GM15510 (cell line): Measurements from ENCODE around the gene AFP.

ENCODE experiments used
- POLR2A ChIP-seq: IDR thresholded peaks from 3 replicates; pipeline ENCODE4 v1.6.1; 2011; ENCODE audit warnings: borderline replicate concordance; ENCODE audit not compliant: insufficient read length; ENCODE audit errors: extremely low read depth

The AFP gene

GRCh38 chr4:73409978-73410548, 26.0 kb upstream of the AFP start:
- TF ChIP-seq POLR2A, result no peak

- no peak for TF ChIP-seq POLR2A
Measured at GRCh38 chr4:73410916-73411730, 24.9 kb upstream of the AFP start.

DNA sequence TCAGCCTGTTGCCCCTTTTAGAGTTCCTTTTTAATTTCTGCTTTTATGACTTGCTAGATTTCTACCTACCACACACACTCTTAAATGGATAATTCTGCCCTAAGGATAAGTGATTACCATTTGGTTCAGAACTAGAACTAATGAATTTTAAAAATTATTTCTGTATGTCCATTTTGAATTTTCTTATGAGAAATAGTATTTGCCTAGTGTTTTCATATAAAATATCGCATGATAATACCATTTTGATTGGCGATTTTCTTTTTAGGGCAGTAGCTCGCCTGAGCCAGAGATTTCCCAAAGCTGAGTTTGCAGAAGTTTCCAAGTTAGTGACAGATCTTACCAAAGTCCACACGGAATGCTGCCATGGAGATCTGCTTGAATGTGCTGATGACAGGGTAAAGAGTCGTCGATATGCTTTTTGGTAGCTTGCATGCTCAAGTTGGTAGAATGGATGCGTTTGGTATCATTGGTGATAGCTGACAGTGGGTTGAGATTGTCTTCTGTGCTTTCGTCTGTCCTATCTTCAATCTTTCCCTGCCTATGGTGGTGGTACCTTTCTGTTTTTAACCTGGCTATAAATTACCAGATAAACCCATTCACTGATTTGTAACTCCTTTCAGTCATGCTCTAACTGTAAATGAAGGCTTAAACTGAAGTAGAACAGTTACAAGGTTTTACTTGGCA, 24.1 kb upstream of the AFP start:
- no peak for TF ChIP-seq POLR2A

DNA sequence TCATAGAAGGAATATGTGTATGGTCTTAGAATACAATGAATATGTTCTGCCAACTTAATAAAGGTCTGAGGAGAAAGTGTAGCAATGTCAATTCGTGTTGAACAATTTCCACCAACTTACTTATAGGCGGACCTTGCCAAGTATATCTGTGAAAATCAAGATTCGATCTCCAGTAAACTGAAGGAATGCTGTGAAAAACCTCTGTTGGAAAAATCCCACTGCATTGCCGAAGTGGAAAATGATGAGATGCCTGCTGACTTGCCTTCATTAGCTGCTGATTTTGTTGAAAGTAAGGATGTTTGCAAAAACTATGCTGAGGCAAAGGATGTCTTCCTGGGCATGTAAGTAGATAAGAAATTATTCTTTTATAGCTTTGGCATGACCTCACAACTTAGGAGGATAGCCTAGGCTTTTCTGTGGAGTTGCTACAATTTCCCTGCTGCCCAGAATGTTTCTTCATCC, 22.7 kb upstream of the AFP start:
- TF ChIP-seq POLR2A, result no peak

GRCh38 chr4:73414936-73415271, 21.1 kb upstream of the AFP start:
- TF ChIP-seq POLR2A, result no peak

DNA sequence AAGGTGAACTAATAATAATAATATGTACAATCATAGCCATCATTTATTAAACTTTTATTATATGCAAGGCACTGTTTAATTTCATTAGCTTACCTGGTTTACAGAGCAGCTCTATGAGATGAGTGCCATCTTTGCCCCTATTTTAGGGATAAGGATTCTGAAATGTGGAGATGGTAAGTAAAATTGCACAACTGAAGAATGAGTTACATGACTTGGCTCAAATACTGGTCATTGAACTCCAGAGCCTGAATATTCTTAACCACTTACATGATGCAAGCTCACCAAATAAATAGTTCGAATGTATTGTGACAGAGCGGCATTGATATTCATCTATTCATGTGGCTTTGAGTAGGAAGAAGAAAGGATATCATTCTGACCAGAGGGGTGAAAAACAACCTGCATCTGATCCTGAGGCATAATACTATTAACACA, 20.2 kb upstream of the AFP start:
- TF ChIP-seq POLR2A, result no peak

DNA sequence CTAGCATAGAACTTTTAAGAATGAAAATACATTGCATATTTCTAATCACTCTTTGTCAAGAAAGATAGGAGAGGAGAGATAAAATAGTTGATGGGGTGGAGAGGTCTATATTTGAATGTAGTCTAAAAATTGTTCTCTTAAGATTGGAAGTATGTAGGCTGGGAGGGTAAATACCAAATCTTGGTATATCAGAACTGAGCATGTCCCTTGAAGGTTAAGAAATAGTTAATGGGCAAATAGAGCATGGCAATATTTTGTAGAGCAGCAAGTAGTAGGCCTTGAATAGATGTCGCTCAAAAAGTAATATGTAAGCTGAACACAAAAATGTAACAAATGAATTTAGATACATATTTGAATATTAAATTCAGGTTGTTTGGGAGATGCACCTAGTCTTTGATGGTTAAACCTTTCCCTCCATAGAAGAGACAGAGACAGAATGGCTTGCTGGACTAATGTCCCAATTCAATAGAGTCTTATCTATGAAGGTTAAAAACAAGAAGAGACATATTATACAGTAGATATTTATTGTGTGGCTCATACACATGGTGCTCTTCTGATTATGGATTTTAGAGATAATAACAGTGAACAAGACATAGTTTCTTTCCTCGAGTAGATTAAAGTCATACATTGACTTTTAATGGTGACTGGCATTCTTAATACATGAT, 19.5 kb upstream of the AFP start:
- TF ChIP-seq POLR2A, result no peak

- no peak for TF ChIP-seq POLR2A
Measured at GRCh38 chr4:73417342-73417741, 18.7 kb upstream of the AFP start.

DNA sequence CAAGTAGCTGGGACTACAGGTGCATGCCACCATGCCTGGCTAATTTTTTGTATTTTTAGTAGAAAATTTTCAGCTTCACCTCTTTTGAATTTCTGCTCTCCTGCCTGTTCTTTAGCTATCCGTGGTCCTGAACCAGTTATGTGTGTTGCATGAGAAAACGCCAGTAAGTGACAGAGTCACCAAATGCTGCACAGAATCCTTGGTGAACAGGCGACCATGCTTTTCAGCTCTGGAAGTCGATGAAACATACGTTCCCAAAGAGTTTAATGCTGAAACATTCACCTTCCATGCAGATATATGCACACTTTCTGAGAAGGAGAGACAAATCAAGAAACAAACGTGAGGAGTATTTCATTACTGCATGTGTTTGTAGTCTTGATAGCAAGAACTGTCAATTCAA, 18.0 kb upstream of the AFP start:
- TF ChIP-seq POLR2A, result no peak

DNA sequence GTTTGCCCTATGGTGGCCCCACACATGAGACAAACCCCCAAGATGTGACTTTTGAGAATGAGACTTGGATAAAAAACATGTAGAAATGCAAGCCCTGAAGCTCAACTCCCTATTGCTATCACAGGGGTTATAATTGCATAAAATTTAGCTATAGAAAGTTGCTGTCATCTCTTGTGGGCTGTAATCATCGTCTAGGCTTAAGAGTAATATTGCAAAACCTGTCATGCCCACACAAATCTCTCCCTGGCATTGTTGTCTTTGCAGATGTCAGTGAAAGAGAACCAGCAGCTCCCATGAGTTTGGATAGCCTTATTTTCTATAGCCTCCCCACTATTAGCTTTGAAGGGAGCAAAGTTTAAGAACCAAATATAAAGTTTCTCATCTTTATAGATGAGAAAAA, 17.3 kb upstream of the AFP start:
- no peak for TF ChIP-seq POLR2A

DNA sequence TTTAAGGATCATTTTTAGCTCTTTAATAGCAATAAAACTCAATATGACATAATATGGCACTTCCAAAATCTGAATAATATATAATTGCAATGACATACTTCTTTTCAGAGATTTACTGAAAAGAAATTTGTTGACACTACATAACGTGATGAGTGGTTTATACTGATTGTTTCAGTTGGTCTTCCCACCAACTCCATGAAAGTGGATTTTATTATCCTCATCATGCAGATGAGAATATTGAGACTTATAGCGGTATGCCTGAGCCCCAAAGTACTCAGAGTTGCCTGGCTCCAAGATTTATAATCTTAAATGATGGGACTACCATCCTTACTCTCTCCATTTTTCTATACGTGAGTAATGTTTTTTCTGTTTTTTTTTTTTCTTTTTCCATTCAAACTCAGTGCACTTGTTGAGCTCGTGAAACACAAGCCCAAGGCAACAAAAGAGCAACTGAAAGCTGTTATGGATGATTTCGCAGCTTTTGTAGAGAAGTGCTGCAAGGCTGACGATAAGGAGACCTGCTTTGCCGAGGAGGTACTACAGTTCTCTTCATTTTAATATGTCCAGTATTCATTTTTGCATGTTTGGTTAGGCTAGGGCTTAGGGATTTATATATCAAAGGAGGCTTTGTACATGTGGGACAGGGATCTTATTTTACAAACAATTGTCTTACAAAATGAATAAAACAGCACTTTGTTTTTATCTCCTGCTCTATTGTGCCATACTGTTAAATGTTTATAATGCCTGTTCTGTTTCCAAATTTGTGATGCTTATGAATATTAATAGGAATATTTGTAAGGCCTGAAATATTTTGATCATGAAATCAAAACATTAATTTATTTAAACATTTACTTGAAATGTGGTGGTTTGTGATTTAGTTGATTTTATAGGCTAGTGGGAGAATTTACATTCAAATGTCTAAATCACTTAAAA, 16.6 kb upstream of the AFP start:
- TF ChIP-seq POLR2A, result no peak

DNA sequence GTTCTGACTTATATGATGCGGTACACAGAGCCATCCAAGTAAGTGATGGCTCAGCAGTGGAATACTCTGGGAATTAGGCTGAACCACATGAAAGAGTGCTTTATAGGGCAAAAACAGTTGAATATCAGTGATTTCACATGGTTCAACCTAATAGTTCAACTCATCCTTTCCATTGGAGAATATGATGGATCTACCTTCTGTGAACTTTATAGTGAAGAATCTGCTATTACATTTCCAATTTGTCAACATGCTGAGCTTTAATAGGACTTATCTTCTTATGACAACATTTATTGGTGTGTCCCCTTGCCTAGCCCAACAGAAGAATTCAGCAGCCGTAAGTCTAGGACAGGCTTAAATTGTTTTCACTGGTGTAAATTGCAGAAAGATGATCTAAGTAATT, 15.4 kb upstream of the AFP start:
- no peak for TF ChIP-seq POLR2A

DNA sequence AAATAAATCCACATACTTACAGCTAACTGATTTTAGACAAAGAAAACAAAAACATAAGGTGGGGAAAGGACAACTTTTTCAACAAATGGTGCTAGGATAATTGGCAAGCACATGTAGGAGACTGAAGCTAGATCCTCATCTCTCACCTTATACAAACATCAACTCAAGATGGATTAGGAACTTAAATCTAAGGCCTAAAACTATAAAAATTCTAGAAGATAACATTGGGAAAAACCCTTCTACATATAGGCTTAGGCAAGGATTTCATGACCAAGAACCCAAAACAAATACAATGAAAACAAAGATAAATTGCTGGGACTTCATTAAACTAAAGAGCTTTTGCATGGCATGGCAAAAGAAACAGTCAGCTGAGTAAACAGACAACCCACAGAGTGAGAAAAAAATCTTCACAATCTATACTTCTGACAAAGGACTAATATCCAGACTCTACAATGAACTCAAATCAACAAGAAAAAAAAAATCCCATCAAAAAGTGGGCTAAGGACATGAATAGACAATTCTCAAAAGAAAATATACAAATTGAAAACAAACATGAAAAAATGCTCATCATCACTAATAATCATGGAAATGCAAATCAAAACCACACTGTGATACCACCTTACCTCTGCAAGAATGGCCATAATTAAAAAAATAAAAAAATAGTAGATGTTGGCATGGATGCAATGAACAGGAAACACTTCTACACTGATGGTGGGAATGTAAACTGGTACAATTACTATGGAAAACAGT, 14.1 kb upstream of the AFP start:
- no peak for TF ChIP-seq POLR2A

DNA sequence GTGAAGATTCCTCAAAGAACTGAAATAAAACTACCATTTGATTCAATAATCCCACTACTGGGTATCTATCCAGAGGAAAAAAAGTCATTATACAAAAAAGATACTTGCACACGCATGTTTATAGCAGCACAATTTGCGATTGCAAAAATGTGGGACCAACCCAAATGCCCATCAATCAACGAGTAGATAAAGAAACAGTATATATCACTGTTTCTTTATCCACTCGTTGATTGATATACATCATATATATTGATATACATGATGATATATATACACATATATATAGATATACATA, 13.6 kb upstream of the AFP start:
- no peak for TF ChIP-seq POLR2A
